SK-N-SH treated with all-trans-retinoic acid at 6 μM for 48 hours (cell line): ENCODE measurements around the gene LIMD2.

Experiments
- ATAC-seq: fragments of 200-7000 bp; cut with Tn5 transposase; 3 replicates; pipeline ENCODE4 v1.9.1; 2020; ENCODE audit warnings: mild to moderate bottlenecking, moderate library complexity
- ARNTL ChIP-seq: fragments of 450-650 bp; formaldehyde crosslinking; IDR thresholded peaks from 2 replicates; pipeline ENCODE4 v1.5.0; 2020; ENCODE audit warnings: low read depth, mild to moderate bottlenecking, moderate library complexity, borderline replicate concordance
- BACH2 ChIP-seq: fragments of 250-450 bp; sonication (Bioruptor Pico); IDR thresholded peaks from 2 replicates; pipeline ENCODE4 v1.9.0; 2021; ENCODE audit warnings: mild to moderate bottlenecking, borderline replicate concordance
- CSDC2 ChIP-seq: fragments of 250-450 bp; sonication (Bioruptor Pico); IDR thresholded peaks from 2 replicates; pipeline ENCODE4 v1.5.0; 2020; ENCODE audit warnings: mild to moderate bottlenecking, moderate library complexity
- CSRNP3 ChIP-seq: fragments of 250-450 bp; sonication (Bioruptor Pico); IDR thresholded peaks from 2 replicates; pipeline ENCODE4 v1.5.1; 2021; ENCODE audit warnings: mild to moderate bottlenecking, moderate library complexity
- ESRRG ChIP-seq: fragments of 250-450 bp; sonication (Bioruptor Pico); IDR thresholded peaks from 2 replicates; pipeline ENCODE4 v1.6.1; 2021; ENCODE audit warnings: mild to moderate bottlenecking
- GLIS3 ChIP-seq: fragments of 250-450 bp; sonication (Bioruptor Pico); IDR thresholded peaks from 2 replicates; pipeline ENCODE4 v1.5.0; 2020; ENCODE audit warnings: mild to moderate bottlenecking, moderate library complexity
- ISL1 ChIP-seq: fragments of 250-450 bp; sonication (Bioruptor Pico); IDR thresholded peaks from 2 replicates; pipeline ENCODE4 v2.1.2; 2022; ENCODE audit warnings: mild to moderate bottlenecking, moderate library complexity
- OSR1 ChIP-seq: fragments of 250-450 bp; sonication (Bioruptor Pico); IDR thresholded peaks from 2 replicates; pipeline ENCODE4 v1.8.0; 2022; ENCODE audit warnings: moderate library complexity, mild to moderate bottlenecking, inconsistent platforms
- PATZ1 ChIP-seq: fragments of 250-450 bp; sonication (Bioruptor Pico); IDR thresholded peaks from 2 replicates; pipeline ENCODE4 v1.8.0; 2020; ENCODE audit warnings: mild to moderate bottlenecking, moderate library complexity, borderline replicate concordance
- PPARA ChIP-seq: fragments of 250-450 bp; sonication (Bioruptor Pico); IDR thresholded peaks from 2 replicates; pipeline ENCODE4 v1.5.0; 2020; ENCODE audit warnings: mild to moderate bottlenecking, borderline replicate concordance
- RARB ChIP-seq: fragments of 250-450 bp; sonication (Bioruptor Pico); IDR thresholded peaks from 2 replicates; pipeline ENCODE4 v1.8.0; 2021; ENCODE audit warnings: mild to moderate bottlenecking, moderate library complexity
- SNAI2 ChIP-seq: fragments of 250-450 bp; sonication (Bioruptor Pico); IDR thresholded peaks from 2 replicates; pipeline ENCODE4 v1.5.0; 2020; ENCODE audit warnings: mild to moderate bottlenecking, moderate library complexity
- TCF4 ChIP-seq: fragments of 250-450 bp; sonication (Bioruptor Pico); IDR thresholded peaks from 2 replicates; pipeline ENCODE4 v1.8.0; 2021; ENCODE audit warnings: mild to moderate bottlenecking, moderate library complexity, borderline replicate concordance
- TOX ChIP-seq: fragments of 250-450 bp; sonication (Bioruptor Pico); IDR thresholded peaks from 2 replicates; pipeline ENCODE4 v1.8.0; 2021; ENCODE audit warnings: mild to moderate bottlenecking, moderate library complexity, borderline replicate concordance
- ZC3H10 ChIP-seq: fragments of 250-450 bp; sonication (Bioruptor Pico); IDR thresholded peaks from 2 replicates; pipeline ENCODE4 v1.5.1; 2021; ENCODE audit warnings: mild to moderate bottlenecking, moderate library complexity
- ZFP3 ChIP-seq: fragments of 250-450 bp; sonication (Bioruptor Pico); IDR thresholded peaks from 2 replicates; pipeline ENCODE4 v1.5.0; 2020; ENCODE audit warnings: mild to moderate bottlenecking, moderate library complexity
- ZNF565 ChIP-seq: fragments of 450-650 bp; formaldehyde crosslinking; conservative IDR thresholded peaks from 2 replicates; pipeline ENCODE4 v1.5.0; 2020; ENCODE audit warnings: low read depth, mild to moderate bottlenecking, moderate library complexity
- ZNF70 ChIP-seq: fragments of 450-650 bp; formaldehyde crosslinking; IDR thresholded peaks from 2 replicates; pipeline ENCODE4 v1.5.0; 2020; ENCODE audit warnings: mild to moderate bottlenecking, moderate library complexity
- ZNF8 ChIP-seq: fragments of 450-650 bp; formaldehyde crosslinking; IDR thresholded peaks from 2 replicates; pipeline ENCODE4 v1.5.0; 2020; ENCODE audit warnings: mild to moderate bottlenecking, moderate library complexity
- TF ChIP-seq, protein P1 (sequence below): fragments of 250-450 bp; sonication (Bioruptor Pico); IDR thresholded peaks from 2 replicates; pipeline ENCODE4 v1.5.1; 2020; ENCODE audit warnings: low read depth, mild to moderate bottlenecking, moderate library complexity
- TF ChIP-seq, protein P2 (sequence below): fragments of 250-450 bp; sonication (Bioruptor Pico); IDR thresholded peaks from 2 replicates; pipeline ENCODE4 v1.8.0; 2021; ENCODE audit warnings: low read depth, mild to moderate bottlenecking, moderate library complexity, borderline replicate concordance
- TF ChIP-seq, protein P3 (sequence below): fragments of 250-450 bp; sonication (Bioruptor Pico); IDR thresholded peaks from 2 replicates; pipeline ENCODE4 v1.5.0; 2020; ENCODE audit warnings: mild to moderate bottlenecking, moderate library complexity

The LIMD2 gene

DNA sequence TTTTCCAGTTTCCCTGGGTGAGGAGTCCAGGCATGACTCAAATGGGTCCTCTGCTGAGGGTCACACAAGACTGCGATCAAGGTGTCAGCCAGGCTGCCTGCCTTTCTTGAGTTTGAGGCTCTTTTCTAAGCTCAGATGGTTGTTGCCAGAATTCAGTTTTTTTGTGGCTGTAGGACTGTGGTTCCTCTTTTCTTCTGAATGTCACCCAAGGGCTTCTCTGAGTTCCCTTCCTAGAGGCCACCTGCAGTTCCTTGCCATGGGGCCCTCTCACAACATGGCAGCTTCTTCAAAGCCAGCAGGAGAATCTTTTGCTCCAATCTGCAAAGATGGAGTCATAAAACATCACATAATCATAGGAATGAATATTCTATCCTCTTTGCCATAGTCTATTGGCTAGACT lies 17.5 kb downstream of the LIMD2 start:
- no peak for ATAC-seq
- TF ChIP-seq ZNF8 (CRISPR knock-in tag) (no peak), PATZ1 (CRISPR knock-in tag) (no peak), TCF4 (CRISPR knock-in tag) (no peak), CSDC2 (CRISPR knock-in tag) (no peak), ZNF70 (CRISPR knock-in tag) (no peak), ZC3H10 (CRISPR knock-in tag) (no peak), SNAI2 (CRISPR knock-in tag) (no peak), CSRNP3 (CRISPR knock-in tag) (no peak), BACH2 (CRISPR knock-in tag) (no peak), ISL1 (CRISPR knock-in tag) (no peak)
- TF ChIP-seq, protein P1, sequence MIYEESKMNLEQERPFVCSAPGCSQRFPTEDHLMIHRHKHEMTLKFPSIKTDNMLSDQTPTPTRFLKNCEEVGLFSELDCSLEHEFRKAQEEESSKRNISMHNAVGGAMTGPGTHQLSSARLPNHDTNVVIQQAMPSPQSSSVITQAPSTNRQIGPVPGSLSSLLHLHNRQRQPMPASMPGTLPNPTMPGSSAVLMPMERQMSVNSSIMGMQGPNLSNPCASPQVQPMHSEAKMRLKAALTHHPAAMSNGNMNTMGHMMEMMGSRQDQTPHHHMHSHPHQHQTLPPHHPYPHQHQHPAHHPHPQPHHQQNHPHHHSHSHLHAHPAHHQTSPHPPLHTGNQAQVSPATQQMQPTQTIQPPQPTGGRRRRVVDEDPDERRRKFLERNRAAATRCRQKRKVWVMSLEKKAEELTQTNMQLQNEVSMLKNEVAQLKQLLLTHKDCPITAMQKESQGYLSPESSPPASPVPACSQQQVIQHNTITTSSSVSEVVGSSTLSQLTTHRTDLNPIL (CRISPR knock-in tag), result no peak
- TF ChIP-seq, protein P2, sequence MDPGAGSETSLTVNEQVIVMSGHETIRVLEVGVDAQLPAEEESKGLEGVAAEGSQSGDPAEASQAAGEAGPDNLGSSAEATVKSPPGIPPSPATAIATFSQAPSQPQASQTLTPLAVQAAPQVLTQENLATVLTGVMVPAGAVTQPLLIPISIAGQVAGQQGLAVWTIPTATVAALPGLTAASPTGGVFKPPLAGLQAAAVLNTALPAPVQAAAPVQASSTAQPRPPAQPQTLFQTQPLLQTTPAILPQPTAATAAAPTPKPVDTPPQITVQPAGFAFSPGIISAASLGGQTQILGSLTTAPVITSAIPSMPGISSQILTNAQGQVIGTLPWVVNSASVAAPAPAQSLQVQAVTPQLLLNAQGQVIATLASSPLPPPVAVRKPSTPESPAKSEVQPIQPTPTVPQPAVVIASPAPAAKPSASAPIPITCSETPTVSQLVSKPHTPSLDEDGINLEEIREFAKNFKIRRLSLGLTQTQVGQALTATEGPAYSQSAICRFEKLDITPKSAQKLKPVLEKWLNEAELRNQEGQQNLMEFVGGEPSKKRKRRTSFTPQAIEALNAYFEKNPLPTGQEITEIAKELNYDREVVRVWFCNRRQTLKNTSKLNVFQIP (CRISPR knock-in tag), result no peak
- TF ChIP-seq, protein P3, sequence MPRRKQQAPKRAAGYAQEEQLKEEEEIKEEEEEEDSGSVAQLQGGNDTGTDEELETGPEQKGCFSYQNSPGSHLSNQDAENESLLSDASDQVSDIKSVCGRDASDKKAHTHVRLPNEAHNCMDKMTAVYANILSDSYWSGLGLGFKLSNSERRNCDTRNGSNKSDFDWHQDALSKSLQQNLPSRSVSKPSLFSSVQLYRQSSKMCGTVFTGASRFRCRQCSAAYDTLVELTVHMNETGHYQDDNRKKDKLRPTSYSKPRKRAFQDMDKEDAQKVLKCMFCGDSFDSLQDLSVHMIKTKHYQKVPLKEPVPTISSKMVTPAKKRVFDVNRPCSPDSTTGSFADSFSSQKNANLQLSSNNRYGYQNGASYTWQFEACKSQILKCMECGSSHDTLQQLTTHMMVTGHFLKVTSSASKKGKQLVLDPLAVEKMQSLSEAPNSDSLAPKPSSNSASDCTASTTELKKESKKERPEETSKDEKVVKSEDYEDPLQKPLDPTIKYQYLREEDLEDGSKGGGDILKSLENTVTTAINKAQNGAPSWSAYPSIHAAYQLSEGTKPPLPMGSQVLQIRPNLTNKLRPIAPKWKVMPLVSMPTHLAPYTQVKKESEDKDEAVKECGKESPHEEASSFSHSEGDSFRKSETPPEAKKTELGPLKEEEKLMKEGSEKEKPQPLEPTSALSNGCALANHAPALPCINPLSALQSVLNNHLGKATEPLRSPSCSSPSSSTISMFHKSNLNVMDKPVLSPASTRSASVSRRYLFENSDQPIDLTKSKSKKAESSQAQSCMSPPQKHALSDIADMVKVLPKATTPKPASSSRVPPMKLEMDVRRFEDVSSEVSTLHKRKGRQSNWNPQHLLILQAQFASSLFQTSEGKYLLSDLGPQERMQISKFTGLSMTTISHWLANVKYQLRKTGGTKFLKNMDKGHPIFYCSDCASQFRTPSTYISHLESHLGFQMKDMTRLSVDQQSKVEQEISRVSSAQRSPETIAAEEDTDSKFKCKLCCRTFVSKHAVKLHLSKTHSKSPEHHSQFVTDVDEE (CRISPR knock-in tag), result no peak
- TF ChIP-seq, all 23 proteins: peak for 0

DNA sequence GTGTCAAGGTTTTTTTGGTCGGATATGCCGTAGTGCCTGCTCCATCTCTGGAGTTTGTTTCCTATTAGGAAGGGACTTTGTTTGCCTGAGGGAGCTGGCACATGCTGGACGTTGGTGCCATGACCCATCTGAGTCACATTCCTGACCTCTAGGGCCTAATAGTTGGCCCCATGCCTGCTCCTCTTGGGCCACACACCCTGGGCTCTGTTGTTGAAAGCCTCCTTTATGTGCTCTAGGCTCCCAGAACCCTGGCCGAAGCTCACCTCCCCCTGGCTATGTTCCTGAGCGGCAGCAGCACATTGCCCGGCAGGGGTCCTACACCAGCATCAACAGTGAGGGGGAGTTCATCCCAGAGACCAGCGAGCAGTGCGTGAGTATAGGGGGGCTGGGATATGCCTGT lies 18.4 kb downstream of the LIMD2 start:
- no peak for ATAC-seq
- TF ChIP-seq GLIS3 (CRISPR knock-in tag) (no peak), SNAI2 (CRISPR knock-in tag) (no peak), ARNTL (no peak), ZNF8 (CRISPR knock-in tag) (no peak), PPARA (CRISPR knock-in tag) (no peak), TOX (no peak), ZNF565 (no peak), ZC3H10 (CRISPR knock-in tag) (no peak), TCF4 (CRISPR knock-in tag) (no peak), ISL1 (CRISPR knock-in tag) (no peak), ESRRG (no peak), OSR1 (no peak)
- TF ChIP-seq, protein P2 (CRISPR knock-in tag), result no peak

GRCh38 chr17:63680700-63681099 lies 19.2 kb downstream of the LIMD2 start:
- no peak for ATAC-seq
- TF ChIP-seq ESRRG (no peak), ZFP3 (CRISPR knock-in tag) (no peak), CSDC2 (CRISPR knock-in tag) (no peak), GLIS3 (CRISPR knock-in tag) (no peak), SNAI2 (CRISPR knock-in tag) (no peak), ZNF565 (no peak), RARB (CRISPR knock-in tag) (no peak), TCF4 (CRISPR knock-in tag) (no peak)
- TF ChIP-seq, protein P2 (CRISPR knock-in tag), result no peak
